GM12873 (cell line): ENCODE data around the gene SLC2A13.

Experiments
- TF ChIP-seq, protein P1 (sequence below): IDR thresholded peaks from 2 replicates; pipeline ENCODE4 v1.5.1; 2012; ENCODE audit warnings: low read depth, mild to moderate bottlenecking, moderate library complexity, low read length, control low read depth; ENCODE audit not compliant: insufficient read depth; ENCODE audit errors: missing control alignments

Gene SLC2A13

DNA sequence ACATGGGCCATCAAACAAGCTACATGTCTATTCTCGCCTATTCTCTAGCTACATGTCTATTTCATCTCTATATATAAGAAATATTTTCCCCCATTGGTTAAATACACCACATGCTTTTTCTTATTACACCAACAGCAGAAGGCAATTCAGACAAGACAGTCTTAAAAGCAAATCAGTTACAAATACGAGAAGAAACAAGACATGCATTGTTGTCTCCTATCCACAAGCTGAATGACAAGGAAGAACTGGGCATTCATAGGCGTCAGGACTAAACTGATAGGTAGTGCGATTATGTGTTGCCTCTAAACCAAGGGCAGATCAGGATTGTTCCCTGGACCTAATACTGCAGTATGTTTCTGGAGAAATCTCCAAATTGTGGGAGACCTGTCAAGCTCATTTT lies 19.4 kb downstream of the SLC2A13 start:
- TF ChIP-seq, protein P1, sequence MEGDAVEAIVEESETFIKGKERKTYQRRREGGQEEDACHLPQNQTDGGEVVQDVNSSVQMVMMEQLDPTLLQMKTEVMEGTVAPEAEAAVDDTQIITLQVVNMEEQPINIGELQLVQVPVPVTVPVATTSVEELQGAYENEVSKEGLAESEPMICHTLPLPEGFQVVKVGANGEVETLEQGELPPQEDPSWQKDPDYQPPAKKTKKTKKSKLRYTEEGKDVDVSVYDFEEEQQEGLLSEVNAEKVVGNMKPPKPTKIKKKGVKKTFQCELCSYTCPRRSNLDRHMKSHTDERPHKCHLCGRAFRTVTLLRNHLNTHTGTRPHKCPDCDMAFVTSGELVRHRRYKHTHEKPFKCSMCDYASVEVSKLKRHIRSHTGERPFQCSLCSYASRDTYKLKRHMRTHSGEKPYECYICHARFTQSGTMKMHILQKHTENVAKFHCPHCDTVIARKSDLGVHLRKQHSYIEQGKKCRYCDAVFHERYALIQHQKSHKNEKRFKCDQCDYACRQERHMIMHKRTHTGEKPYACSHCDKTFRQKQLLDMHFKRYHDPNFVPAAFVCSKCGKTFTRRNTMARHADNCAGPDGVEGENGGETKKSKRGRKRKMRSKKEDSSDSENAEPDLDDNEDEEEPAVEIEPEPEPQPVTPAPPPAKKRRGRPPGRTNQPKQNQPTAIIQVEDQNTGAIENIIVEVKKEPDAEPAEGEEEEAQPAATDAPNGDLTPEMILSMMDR, result no peak

DNA sequence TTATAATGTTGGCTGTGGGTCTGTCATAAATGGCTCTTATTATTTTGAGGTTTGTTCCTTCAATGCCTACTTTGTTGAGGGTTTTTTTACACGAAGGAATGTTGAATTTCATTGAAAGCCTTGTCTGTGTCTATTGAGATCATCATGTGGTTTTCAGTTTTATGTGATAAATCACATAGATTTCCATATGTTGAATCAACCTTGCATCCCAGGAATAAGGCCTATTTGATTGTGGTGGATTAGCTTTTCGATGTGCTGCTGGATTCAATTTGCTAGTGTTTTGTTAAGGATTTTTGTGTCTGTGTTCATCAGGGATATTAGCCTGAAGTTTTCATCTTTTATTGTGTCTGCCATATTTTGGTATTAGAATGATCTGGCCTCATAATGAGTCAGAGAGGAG lies 27.6 kb downstream of the SLC2A13 start:
- TF ChIP-seq, protein P1, result no peak

DNA sequence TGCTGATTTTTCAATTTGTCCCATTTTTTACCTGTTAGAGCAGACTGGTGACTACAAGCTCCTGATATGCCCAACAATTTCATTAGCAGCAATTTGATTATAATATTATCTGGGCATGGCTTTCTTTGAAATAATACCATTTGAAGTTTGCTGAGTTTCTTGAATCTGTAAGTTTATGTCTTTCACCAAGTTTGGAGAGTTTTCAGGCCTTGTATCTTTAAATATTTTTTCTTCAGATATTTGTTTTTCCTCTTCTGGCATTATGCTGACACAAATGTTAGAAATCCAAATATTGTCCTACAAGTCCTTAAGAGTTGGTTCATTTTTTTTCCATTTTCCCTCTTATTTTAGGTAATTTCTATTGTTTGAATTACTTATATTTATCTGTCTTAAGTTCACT lies 30.4 kb downstream of the SLC2A13 start:
- TF ChIP-seq, protein P1, result no peak

DNA sequence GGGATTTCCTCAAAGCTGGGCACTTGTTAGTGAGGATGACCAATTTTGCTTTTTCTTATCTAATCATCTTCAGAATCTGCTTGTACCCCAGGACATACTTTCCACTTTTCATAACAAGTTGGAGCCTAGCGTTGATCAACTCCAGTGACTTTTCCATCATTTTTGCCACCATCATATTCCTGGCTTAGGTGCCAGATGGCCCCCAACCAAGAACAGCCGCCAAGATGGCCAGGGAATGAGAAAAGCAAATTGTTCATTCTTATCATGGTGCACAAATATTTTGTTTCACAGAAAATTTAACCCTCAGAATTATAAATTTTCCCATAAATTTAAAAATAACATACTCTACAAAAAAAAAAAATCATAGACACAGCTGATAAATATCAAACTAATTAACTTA lies 37.5 kb downstream of the SLC2A13 start:
- TF ChIP-seq, protein P1, result no peak

DNA sequence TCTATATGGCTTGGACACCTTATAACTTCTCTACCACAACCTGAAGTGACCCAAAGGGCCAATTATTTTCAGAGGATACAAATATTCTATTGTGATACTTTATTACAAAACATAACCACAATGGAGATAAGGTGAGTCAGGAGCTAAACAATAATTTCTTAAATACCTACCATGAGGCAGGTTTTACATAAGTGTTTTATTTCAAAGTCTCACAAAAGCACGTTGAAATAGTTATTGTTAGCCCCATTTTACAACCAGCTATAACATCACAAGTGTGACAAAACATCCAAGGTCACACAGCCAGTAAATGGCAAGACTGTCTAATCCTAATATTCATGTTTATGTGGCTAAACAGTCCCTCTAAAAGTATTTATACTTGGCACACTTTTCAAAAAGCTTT lies 40.2 kb downstream of the SLC2A13 start:
- TF ChIP-seq, protein P1, result no peak

DNA sequence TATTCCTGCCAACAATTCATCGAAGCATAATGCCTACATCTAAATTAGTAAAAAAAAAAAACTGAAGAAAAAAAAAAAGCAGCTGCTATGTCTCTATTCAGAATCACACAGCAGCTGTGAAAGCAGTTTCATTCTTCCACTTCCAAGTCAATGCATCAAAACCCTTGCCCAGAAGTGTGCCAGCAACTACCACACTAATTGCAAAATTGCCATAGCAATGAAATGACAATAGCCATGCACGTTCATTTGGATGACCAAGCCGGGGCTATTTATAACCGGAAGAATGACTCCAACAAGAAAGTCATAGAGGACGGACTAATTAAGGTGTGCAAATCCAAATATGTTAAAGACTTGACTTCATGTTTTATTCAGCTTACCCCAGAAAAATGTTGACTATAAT lies 42.5 kb downstream of the SLC2A13 start:
- TF ChIP-seq, protein P1, result no peak

DNA sequence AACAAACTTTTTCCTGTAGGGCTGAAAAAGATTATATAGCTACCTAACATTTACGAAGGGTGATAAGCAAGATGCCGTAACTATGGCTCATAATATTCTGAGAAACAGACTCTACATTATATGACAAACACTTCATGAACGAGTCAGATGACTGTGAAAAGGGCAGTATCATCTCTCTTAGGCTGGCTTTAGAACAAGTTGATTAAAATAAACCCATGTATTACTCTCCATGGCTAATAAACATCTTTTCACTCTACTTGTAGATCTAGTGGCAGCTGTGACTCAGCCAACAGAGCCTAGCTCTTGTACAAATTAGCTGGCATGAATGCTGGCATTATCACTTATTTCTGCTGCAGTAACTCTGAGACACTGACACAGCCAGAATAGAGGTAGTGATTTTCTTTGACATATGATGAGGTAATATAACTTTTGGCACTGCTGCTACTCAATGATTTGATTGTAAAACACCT lies 47.1 kb downstream of the SLC2A13 start:
- TF ChIP-seq, protein P1, result no peak

DNA sequence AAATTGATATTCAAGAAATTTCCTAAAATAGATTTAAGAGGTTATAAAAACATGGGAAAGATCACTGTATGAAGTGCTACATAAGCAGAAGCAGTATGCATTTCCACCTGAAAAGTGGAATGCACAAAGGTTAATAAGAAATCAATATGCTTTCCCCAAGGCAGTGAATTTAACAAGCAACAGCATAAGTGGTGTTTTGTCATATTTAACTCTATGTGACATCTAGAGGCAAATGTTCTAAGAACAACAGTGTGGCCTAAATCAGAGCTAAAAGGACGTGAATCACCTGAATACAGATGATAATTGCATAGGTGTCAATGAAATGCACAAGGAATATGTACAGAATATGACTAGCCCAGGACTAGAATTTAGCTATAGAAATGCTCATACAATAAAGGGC lies 49.5 kb downstream of the SLC2A13 start:
- TF ChIP-seq, protein P1, result no peak
